Liver (tissue), 3 donors: ENCODE measurements around the gene GATA6.

Source experiments
- CTCF ChIP-seq: fragments of 150-350 bp; IDR thresholded peaks from 2 replicates; pipeline ENCODE4 v1.5.1; 2017; ENCODE audit warnings: improper control_type of control experiment, low read depth, low read length; ENCODE audit not compliant: missing input control
- EGR1 ChIP-seq, 2 donors: IDR thresholded peaks; 2 replicates each; pipeline ENCODE4 v1.6.1; 2016 to 2018; ENCODE audit warnings: antibody characterized with exemption in 2 of 2, low read depth in 2 of 2
- FOXA1 ChIP-seq: IDR thresholded peaks from 2 replicates; pipeline ENCODE4 v1.6.1; 2016; ENCODE audit warnings: antibody characterized with exemption
- FOXA2 ChIP-seq: IDR thresholded peaks from 2 replicates; pipeline ENCODE4 v1.6.1; 2016; ENCODE audit warnings: antibody characterized with exemption
- GABPA ChIP-seq, 2 donors: IDR thresholded peaks in 1 of 2; conservative IDR thresholded peaks in 1 of 2; 2 replicates each; pipeline ENCODE4 v1.6.1; 2016; ENCODE audit warnings: antibody characterized with exemption in 2 of 2, mild to moderate bottlenecking in 1 of 2, moderate library complexity in 1 of 2
- MAX ChIP-seq: IDR thresholded peaks from 2 replicates; pipeline ENCODE4 v1.6.1; 2016; ENCODE audit warnings: antibody characterized with exemption
- REST ChIP-seq: IDR thresholded peaks from 2 replicates; pipeline ENCODE4 v1.6.1; 2016; ENCODE audit warnings: antibody characterized with exemption, mild to moderate bottlenecking
- SP1 ChIP-seq: IDR thresholded peaks from 2 replicates; pipeline ENCODE4 v1.6.1; 2018; ENCODE audit warnings: antibody characterized with exemption, mild to moderate bottlenecking
- TAF1 ChIP-seq: conservative IDR thresholded peaks from 2 replicates; pipeline ENCODE4 v1.6.1; 2016; ENCODE audit warnings: antibody characterized with exemption, mild to moderate bottlenecking
- YY1 ChIP-seq: IDR thresholded peaks from 2 replicates; pipeline ENCODE4 v1.6.1; 2016; ENCODE audit warnings: antibody characterized with exemption, mild to moderate bottlenecking
- ZBTB33 ChIP-seq: IDR thresholded peaks from 2 replicates; pipeline ENCODE4 v1.6.1; 2016; ENCODE audit warnings: antibody characterized with exemption
- donor health status: healthy.
- donor health status: healthy.

GRCh38 chr18:22198163-22198562 lies 28.8 kb downstream of the GATA6 start:
- TF ChIP-seq CTCF (no peak), REST (no peak), ZBTB33 (no peak), YY1 (no peak), FOXA2 (no peak), SP1 (no peak), TAF1 (no peak), MAX (no peak), GABPA (IDR thresholded peaks at IDR 0.05 in 1 of 2, conservative IDR thresholded peaks at IDR 0.05 in 1 of 2) (no peak), EGR1 (IDR thresholded peaks at IDR 0.05; ENCODE audit: low read depth in 2 of 2) (no peak), FOXA1 (no peak)
